Right lobe of liver (tissue), 6 donors: ENCODE measurements around the gene UNC119B. TPM values are rescaled to one million over a fixed set of nuclear protein-coding genes. Genes with fewer than 3 reads are reported as not detected.

Experiments used
- ATAC-seq, 4 donors: fragments of 200-7000 bp; cut with Tn5 transposase; one replicate each; pipeline ENCODE4 v1.9.1; 2020; ENCODE audit warnings: mild to moderate bottlenecking in 4 of 4, moderate library complexity in 4 of 4
- DNase-seq, 3 donors: peaks; one replicate each; pipeline ENCODE4 v3.0.0-alpha.2; 2020
- H3K27ac ChIP-seq, 3 donors: fragments of 200-600 bp; one replicate each; pipeline ENCODE4 v1.8.0; 2022
- H3K27me3 ChIP-seq, 2 donors: fragments of 200-600 bp; one replicate each; pipeline ENCODE4 v1.8.0; 2022
- H3K36me3 ChIP-seq, 4 donors: fragments of 200-600 bp; sonication (generic) in 1 of 4; one replicate each; pipeline versions ENCODE4 v1.5.1 to v1.8.0; 2017 to 2022; ENCODE audit warnings: control low read depth in 1 of 4
- H3K4me1 ChIP-seq, 4 donors: fragments of 200-600 bp; sonication (generic) in 1 of 4; one replicate each; pipeline versions ENCODE4 v1.5.1 to v1.8.0; 2017 to 2022; ENCODE audit warnings: control low read depth in 1 of 4
- H3K4me3 ChIP-seq, 3 donors: fragments of 200-600 bp; one replicate each; pipeline ENCODE4 v1.8.0; 2022
- H3K9me3 ChIP-seq, 4 donors: fragments of 200-600 bp; sonication (generic) in 1 of 4; one replicate each; pipeline versions ENCODE4 v1.5.1 to v1.8.0; 2017 to 2022; ENCODE audit warnings: control low read depth in 1 of 4
- POLR2A ChIP-seq: fragments of 450-650 bp; IDR thresholded peaks from one replicate; pipeline ENCODE4 v1.6.1; 2017; ENCODE audit warnings: antibody characterized with exemption, mild to moderate bottlenecking
- WGBS: methylation state at CpG from one replicate; pipeline ENCODE4 v1.1.6; 2018; ENCODE audit warnings: low coverage, low lambda C conversion rate; ENCODE audit not compliant: insufficient coverage; ENCODE audit errors: missing lambda C conversion rate; 5-methylcytosine and 5-hydroxymethylcytosine counted together
- intact Hi-C, 2 donors: fragments of 100-400 bp; cut with DNase I; formaldehyde crosslinking; loops; one replicate each; pipeline versions ENCODE4 v1.11.2 to v1.14.1; 2022
- total RNA-seq, 6 experiments: library from RNA; depleted of rRNA in 2 of 6; stranded (reverse); fragments of >200 nt in 2 of 6; fragmentation: NEBNext Ultra II Directional in 3 of 6; extraction: Animal tissue kit (Norgen Biotek cat#: 25700) in 3 of 6; gene quantifications; one replicate each; pipeline versions ENCODE4 v1.1.0 to v1.2.4, GENCODE V29; 2016 to 2023
- TF ChIP-seq, protein P1 (sequence below), 4 donors: fragments of 200-600 bp in 3 of 4; fragments of 450-650 bp in 1 of 4; IDR thresholded peaks; one replicate each; pipeline versions ENCODE4 v1.5.1 to v1.8.0; 2016 to 2022; ENCODE audit warnings: antibody characterized with exemption in 4 of 4, mild to moderate bottlenecking in 2 of 4
- donor health status: DM: no; HTN: yes; CAD: no.
- donor health status: DM: no; HTN: no; CAD: no.
- donor health status: DM: no; HTN: no; CAD: no.
- donor health status: DM: no; HTN: yes; CAD: no.
- donor health status: DM: no; HTN: yes; CAD: no.

Gene UNC119B
- total RNA-seq, 6 experiments from 2014 or later = 4.7 to 10.2 (median 6.6) TPM

DNA sequence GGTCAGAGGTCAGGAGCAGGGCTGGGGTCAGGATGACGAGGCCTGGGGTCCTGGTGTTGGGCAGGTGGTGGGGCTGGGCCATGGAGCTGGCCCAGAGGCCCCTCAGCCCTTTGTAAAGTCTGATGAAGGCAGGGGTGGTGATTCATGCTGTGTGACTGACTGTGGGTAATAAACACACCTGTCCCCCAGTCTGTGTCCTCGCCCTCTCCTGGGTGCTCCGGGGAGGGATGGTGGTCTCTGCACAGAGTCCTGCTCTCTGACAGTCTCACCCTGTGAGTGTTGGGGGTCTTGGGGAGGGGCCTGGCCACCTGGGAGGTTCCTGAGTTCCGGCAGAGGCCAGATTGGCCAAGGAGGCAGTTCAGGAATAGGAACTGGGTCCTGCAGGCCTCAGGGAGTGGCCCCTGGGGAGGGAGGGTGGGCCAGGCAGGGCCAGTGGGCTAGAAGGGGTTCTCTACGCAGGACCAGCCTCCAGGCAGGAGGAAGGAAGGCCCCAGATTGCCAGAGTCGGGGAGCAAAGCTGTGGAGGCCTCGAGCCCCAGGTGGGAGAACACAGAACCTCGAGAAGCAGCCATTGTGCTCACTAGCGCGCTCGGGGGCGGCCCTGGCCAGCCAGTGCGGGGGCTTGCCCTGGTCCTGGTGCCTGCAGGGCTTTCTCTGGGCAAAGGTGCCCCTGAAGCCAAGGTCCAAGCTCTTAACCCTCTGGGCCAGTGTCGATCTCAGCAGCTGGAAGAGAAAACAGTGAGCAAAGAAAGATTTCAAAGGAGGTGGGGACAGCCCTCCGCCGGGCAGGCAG lies 29.8 kb downstream of the UNC119B start:
- DNase-seq = peak in 1 of 3 donors; percentile 60
- 36% methylated on average over 3 of the region's 16 CpGs for WGBS
- H3K27ac ChIP-seq = peak overlapping the region in 1 of 3 donors; percentile 49
- no peaks in the 10 kb centered on the region for H3K27me3 ChIP-seq
- no peak for TF ChIP-seq POLR2A
- TF ChIP-seq, protein P1, sequence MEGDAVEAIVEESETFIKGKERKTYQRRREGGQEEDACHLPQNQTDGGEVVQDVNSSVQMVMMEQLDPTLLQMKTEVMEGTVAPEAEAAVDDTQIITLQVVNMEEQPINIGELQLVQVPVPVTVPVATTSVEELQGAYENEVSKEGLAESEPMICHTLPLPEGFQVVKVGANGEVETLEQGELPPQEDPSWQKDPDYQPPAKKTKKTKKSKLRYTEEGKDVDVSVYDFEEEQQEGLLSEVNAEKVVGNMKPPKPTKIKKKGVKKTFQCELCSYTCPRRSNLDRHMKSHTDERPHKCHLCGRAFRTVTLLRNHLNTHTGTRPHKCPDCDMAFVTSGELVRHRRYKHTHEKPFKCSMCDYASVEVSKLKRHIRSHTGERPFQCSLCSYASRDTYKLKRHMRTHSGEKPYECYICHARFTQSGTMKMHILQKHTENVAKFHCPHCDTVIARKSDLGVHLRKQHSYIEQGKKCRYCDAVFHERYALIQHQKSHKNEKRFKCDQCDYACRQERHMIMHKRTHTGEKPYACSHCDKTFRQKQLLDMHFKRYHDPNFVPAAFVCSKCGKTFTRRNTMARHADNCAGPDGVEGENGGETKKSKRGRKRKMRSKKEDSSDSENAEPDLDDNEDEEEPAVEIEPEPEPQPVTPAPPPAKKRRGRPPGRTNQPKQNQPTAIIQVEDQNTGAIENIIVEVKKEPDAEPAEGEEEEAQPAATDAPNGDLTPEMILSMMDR (IDR thresholded peaks at IDR 0.05) = no peak
- H3K4me1 ChIP-seq = peaks cover 0 to 34% (median 13%) of the 10 kb centered on the region in 4 donors
- intact Hi-C loops = no loop called here
- H3K4me3 ChIP-seq = no peak overlapping the region
- H3K9me3 ChIP-seq = no peaks in the 10 kb centered on the region
- peak in 3 of 4 donors; percentile 22 to 65 (median 27) for ATAC-seq
- H3K36me3 ChIP-seq = peaks cover 0 to 7% (median 0%) of the 10 kb centered on the region in 4 donors

DNA sequence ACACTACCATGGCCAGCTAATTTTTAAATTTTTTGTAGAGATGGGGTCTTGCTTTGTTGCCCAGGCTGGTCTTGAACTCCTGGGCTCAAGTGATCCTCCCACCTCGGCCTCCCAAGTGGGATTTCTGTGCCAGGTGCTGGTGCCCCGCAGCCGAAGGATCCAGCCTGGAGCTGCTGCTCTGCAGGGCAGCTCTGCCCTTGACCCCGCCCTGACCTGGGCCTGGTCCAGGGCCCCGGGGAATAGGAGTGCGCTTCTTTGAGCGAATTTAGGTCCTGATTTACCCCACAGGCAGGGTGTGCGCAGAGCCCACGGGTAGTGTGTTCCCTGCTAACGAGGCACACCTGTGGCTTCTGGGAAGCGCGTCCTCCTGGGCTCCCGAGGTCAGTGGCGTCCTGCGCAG lies 30.6 kb downstream of the UNC119B start:
- intact Hi-C loops = no loop called here

DNA sequence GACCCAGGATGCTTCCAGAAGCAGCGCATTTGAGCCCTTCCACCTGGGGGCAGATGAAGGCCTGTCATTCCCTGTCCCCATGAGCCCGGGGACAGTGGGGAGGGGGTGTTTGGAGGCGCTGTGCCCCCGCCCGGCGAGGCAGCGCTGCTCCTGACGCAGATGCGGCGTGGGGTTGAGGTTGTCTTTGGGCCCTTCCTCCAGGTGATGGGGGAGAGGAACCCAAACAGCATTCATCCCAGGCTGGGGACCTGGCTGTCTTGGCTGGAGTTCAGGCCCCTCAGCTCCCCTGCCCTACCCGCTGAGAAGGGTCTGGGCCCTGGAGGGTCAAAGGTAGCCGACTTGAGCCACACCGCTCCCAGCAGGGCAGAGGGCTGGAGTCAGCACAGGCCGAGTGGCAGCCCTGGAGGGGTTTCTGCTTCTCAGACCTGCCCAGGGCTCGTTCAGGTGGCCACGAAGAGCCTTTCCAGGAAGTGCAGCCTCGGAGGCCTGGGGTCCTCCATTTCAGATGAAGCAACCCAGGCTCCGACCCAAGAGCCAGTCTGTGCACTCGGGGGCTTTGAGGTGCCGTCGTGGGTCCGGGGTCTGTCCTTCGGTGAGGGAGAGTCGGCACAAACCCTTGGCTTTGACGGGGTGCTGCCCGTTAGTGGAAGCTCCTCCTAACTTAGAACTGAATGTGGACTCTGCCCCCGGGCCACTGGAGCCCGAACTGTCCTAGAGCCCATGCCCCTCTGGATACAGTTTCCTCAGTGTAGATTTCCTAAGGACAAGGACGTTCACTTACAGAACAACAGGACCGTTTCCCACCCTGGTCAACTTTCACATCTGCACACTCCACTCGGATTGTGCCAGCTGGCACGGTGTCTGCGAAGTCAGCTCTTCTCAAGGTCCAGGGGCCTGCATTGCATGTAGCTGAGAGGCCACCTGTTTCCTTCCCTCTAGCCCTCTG lies 31.5 kb downstream of the UNC119B start:
- WGBS = 68% methylated on average over 3 of the region's 33 CpGs
- H3K36me3 ChIP-seq = peaks cover 0 to 7% (median 0%) of the 10 kb centered on the region in 4 donors

More for the DNA sequence above, 30.6 kb downstream of the UNC119B start:
- TF ChIP-seq POLR2A = no peak
- TF ChIP-seq, protein P1 (IDR thresholded peaks at IDR 0.05) = no peak
- peak overlapping the region in 1 of 3 donors; percentile 49 for H3K27ac ChIP-seq
- peaks cover 0 to 7% (median 0%) of the 10 kb centered on the region in 4 donors for H3K36me3 ChIP-seq
- H3K4me3 ChIP-seq = no peak overlapping the region
- H3K4me1 ChIP-seq = peaks cover 0 to 34% (median 13%) of the 10 kb centered on the region in 4 donors
- WGBS = no CpG with 5 or more reads among the region's 15 CpGs
- ATAC-seq = peak in 2 of 4 donors; percentile 2 to 29
- H3K27me3 ChIP-seq = no peaks in the 10 kb centered on the region
- H3K9me3 ChIP-seq = no peaks in the 10 kb centered on the region
- DNase-seq = no peak

DNA sequence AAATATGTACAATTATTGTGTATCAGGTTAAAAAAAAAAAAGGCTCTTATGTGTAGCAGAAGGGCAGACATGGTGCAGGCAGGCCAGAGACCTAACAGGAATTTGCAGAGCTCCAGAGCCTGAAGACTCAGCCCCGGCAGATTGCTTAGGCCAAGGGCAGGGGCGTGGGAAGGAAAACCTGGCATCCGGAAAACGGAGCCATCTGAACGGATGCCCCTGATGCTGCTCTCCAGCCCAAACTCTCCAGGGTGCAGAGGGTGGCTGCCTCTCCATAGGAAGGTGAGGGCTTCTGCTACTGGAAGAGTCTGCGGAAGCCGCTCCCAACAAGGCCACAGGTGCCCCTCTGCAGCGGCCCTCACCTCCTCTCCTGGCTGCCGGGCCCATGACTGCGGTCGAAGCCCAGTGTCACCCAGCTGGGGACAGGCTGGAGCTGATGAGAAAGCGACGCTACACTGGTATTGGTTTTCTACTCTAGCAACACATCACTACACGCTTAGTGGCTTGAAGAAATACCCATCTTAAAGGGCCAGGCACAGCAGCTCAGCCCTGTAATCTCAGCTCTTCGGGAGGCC lies 34.8 kb downstream of the UNC119B start:
- H3K9me3 ChIP-seq = no peaks in the 10 kb centered on the region
- H3K27ac ChIP-seq = no peak overlapping the region
- H3K27me3 ChIP-seq = no peaks in the 10 kb centered on the region
- no peak for TF ChIP-seq POLR2A
- TF ChIP-seq, protein P1 (IDR thresholded peaks at IDR 0.05) = no peak
- no peaks in the 10 kb centered on the region for H3K36me3 ChIP-seq
- H3K4me1 ChIP-seq = peaks cover 0 to 25% (median 9%) of the 10 kb centered on the region in 4 donors
- intact Hi-C loops = no loop called here
- DNase-seq = no peak
- H3K4me3 ChIP-seq = no peak overlapping the region
- no peak for ATAC-seq
- WGBS = 77% methylated on average over 4 of the region's 15 CpGs

More for the DNA sequence above, 31.5 kb downstream of the UNC119B start:
- peak in 2 of 3 donors; percentile 70 to 77 for DNase-seq
- peak; percentile 59 to 73 (median 68) for ATAC-seq
- Histone ChIP-seq H3K4me1 (peaks cover 0 to 34% (median 13%) of the 10 kb centered on the region in 4 donors), H3K27ac (peak overlapping the region in 2 of 3 donors; percentile 36 to 40), H3K27me3 (no peaks in the 10 kb centered on the region), H3K4me3 (no peak overlapping the region), H3K9me3 (no peaks in the 10 kb centered on the region)
- no peak for TF ChIP-seq POLR2A
- TF ChIP-seq, protein P1 (IDR thresholded peaks at IDR 0.05) = no peak
- intact Hi-C loops = no loop called here
